ENCODE data around the gene FHAD1. TPM values are rescaled to one million over a fixed set of nuclear protein-coding genes. Genes with fewer than 3 reads are reported as not detected.
"Not testable (repeated sequence)": the region's sequence is repeated elsewhere in the genome, so short reads cannot be mapped to it uniquely, and the experiment has no call there.

The FHAD1 gene
- total RNA-seq, 4 donors from 2014 or later = under 0.01 to 0.26 (median 0.06) TPM; not detected in 1

DNA sequence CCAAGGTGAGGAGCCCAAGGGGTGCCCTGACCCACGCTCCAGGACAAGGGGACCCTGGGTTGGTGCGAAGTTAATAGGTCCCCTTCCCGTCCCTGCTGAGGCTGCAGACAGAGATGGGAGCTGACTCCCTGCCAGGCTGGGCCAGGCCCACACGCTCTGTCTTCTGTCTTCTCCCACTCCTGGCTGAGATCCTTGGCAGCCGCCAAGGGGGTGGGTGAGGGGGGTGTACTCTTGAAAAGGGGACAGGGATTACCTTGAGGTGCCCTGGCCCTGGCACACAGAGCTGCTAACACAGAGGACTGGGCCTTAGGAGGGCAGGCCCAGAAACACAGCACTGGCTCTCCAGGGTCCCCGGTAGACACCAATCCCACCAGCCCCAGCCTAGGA lies 180.2 kb downstream of the FHAD1 start:
- no peak for DNase-seq (ENCODE audit: extremely low spot score)
- Histone ChIP-seq H3K4me1 (peaks cover 17 to 30% (median 25%) of the 10 kb centered on the region in 4 donors), H3K4me3 (peak overlapping the region; percentile 33 to 41 (median 36)), H3K36me3 (peaks cover 5 to 56% (median 40%) of the 10 kb centered on the region in 4 donors), H3K9me3 (no peaks in the 10 kb centered on the region), H3K27ac (replicated peaks in 1 of 4) (peak overlapping the region; percentile 38 to 71 (median 64)), H3K27me3 (no peaks in the 10 kb centered on the region)
- TF ChIP-seq POLR2A (IDR thresholded peaks at IDR 0.05; ENCODE audit: low read depth) = no peak
- no peak for TF ChIP-seq EP300 (IDR thresholded peaks at IDR 0.05)
- TF ChIP-seq, protein P1, sequence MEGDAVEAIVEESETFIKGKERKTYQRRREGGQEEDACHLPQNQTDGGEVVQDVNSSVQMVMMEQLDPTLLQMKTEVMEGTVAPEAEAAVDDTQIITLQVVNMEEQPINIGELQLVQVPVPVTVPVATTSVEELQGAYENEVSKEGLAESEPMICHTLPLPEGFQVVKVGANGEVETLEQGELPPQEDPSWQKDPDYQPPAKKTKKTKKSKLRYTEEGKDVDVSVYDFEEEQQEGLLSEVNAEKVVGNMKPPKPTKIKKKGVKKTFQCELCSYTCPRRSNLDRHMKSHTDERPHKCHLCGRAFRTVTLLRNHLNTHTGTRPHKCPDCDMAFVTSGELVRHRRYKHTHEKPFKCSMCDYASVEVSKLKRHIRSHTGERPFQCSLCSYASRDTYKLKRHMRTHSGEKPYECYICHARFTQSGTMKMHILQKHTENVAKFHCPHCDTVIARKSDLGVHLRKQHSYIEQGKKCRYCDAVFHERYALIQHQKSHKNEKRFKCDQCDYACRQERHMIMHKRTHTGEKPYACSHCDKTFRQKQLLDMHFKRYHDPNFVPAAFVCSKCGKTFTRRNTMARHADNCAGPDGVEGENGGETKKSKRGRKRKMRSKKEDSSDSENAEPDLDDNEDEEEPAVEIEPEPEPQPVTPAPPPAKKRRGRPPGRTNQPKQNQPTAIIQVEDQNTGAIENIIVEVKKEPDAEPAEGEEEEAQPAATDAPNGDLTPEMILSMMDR (IDR thresholded peaks at IDR 0.05) = peak in 1 of 3 experiments; percentile 5
- TF ChIP-seq POLR2AphosphoS5 (IDR thresholded peaks at IDR 0.05) = peak in 1 of 2 donors; percentile 2
- 20% methylated on average over 5 of the region's 6 CpGs for WGBS
- intact Hi-C loops (cut with DNase I) = no loop called here

DNA sequence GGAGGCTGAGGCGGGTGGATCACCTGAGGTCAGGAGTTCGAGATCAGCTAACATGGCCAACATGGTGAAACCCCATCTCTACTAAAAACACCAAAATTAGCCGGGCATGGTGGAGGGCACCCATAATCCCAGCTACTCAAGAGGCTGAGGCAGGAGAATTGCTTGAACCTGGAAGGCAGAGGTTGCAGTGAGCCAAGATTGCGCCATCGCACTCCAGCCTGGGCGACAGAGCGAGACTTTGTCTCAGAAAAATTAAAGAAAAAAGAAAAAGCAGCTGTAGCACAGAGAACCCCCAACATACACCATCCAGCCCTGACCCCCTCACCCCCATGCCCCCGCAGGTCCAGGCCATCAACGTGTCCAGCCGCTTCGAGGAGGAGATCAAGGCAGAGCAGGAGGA lies 181.2 kb downstream of the FHAD1 start:
- H3K27me3 ChIP-seq; H3K9me3 ChIP-seq; H3K4me3 ChIP-seq; DNase-seq (ENCODE audit: extremely low spot score); intact Hi-C loops (cut with DNase I); H3K27ac ChIP-seq (replicated peaks in 1 of 4): not testable (repeated sequence)
- H3K4me1 ChIP-seq = peaks cover 17 to 31% (median 25%) of the 10 kb centered on the region in 4 donors
- H3K36me3 ChIP-seq = peaks cover 5 to 56% (median 40%) of the 10 kb centered on the region in 4 donors
- WGBS = 94% methylated on average over 11 of the region's 11 CpGs

DNA sequence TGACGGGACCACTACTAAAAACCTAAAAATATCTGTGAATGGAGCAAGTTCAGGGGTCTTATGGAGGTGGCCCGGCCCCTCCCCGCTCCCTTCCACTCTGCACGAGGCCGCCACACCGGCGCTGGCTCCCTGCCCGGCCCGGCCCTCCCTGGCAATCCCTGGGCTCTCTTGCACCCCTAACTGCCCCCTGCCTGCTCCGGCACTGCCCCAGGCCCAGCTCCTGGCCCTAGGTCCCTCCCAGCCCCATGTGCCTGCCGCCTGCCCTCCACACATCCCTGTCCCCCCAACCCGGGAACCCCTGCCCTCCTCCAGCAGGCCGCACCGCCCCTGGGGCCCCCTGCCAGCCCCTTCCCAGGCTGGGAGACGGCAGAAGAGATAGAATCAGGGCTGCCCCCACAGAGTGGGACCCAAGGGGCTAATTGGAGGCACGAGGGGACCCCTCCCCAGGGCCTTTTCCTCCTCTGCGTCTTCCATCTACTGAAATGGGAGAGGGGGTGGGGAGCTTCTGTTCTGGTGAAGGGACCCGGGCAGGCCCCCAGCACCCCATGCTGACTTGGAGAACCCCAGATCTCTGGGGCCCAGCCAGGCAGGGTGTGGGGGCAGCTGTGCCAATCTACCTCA lies 181.9 kb downstream of the FHAD1 start:
- H3K27ac ChIP-seq (replicated peaks in 1 of 4) = no peak overlapping the region
- DNase-seq (ENCODE audit: extremely low spot score) = no peak
- H3K4me3 ChIP-seq = no peak overlapping the region
- 85% methylated on average over 13 of the region's 18 CpGs for WGBS
- peaks cover 5 to 56% (median 40%) of the 10 kb centered on the region in 4 donors for H3K36me3 ChIP-seq
- H3K27me3 ChIP-seq = no peaks in the 10 kb centered on the region
- H3K9me3 ChIP-seq = no peaks in the 10 kb centered on the region
- H3K4me1 ChIP-seq = peaks cover 17 to 31% (median 23%) of the 10 kb centered on the region in 4 donors
- intact Hi-C loops (cut with DNase I) = no loop called here
- no peak for TF ChIP-seq EP300 (IDR thresholded peaks at IDR 0.05)
- TF ChIP-seq POLR2AphosphoS5 (IDR thresholded peaks at IDR 0.05) = no peak
- TF ChIP-seq POLR2A (IDR thresholded peaks at IDR 0.05; ENCODE audit: low read depth) = no peak
- TF ChIP-seq, protein P1 (IDR thresholded peaks at IDR 0.05) = no peak

DNA sequence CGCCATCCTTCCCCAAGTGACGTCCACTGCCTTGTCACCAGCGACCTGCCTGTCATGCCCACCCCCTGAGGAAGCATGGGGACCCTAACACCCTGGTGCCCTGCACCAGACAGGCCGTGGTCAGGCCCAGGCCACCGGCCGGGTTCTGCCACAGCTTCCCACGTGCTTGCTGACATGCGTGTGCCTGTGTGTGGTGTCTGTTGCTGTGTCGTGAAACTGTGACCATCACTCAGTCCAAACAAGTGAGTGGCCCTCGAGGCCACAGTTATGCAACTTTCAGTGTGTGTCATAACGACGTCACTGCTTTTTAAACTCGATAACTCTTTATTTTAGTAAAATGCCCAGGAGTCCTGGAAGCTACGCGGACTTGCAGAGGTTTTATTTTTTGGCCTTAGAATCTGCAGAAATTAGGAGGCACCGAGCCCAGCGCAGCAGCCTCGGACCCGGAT lies 182.7 kb downstream of the FHAD1 start:
- H3K9me3 ChIP-seq = no peaks in the 10 kb centered on the region
- 80% methylated on average over 18 of the region's 19 CpGs for WGBS
- intact Hi-C loops (cut with DNase I) = loop anchor here (10.0 kb wide), 1 partner anchor 305 kb away; no protein-coding TSS in a partner anchor
- no peaks in the 10 kb centered on the region for H3K27me3 ChIP-seq
- no peak for DNase-seq (ENCODE audit: extremely low spot score)
- H3K36me3 ChIP-seq = peaks cover 5 to 56% (median 40%) of the 10 kb centered on the region in 4 donors
- no peak overlapping the region for H3K27ac ChIP-seq (replicated peaks in 1 of 4)
- peaks cover 17 to 31% (median 23%) of the 10 kb centered on the region in 4 donors for H3K4me1 ChIP-seq
- H3K4me3 ChIP-seq = no peak overlapping the region
- TF ChIP-seq POLR2AphosphoS5 (IDR thresholded peaks at IDR 0.05) (no peak), EP300 (IDR thresholded peaks at IDR 0.05) (no peak), POLR2A (IDR thresholded peaks at IDR 0.05; ENCODE audit: low read depth) (no peak)
- TF ChIP-seq, protein P1 (IDR thresholded peaks at IDR 0.05) = no peak

DNA sequence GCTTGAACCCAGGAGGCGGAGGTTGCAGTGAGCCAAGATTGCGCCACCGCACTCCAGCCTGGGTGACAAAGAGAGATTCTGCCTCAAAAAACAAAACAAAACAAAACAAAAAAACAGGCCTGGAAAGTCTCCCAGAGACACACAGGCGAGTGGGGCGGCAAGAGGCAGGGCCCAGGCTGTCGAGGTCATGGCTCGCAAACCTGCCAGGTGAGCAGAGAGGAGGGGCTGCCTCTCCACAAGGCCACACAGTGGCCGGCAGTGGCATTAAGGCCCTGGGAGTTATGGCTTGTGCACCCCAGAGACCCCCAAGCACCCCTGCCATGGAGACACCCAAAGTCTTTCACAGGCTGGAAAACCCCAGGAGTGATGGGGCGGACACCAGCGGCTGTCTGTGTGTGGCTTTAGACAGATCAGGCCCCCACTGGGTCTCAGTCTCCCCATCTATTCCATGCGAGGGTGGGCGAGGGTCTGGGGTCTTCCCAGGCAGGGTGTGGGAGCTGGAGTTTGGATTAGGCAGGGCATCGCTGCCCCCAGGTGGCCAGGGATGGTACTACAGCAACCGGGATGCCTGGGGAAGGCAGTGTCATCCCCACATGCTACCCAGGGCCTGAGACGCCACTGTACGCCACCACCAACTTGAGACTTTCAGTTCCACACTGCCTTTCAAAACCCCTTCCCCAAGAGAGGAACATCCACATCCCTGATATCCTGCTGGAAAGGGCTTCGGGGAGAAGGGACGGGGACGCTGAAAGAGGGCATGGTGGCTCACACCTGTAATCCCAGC lies 184.0 kb downstream of the FHAD1 start:
- no peak overlapping the region for H3K27ac ChIP-seq (replicated peaks in 1 of 4)
- no peak for DNase-seq (ENCODE audit: extremely low spot score)
- H3K36me3 ChIP-seq = peaks cover 5 to 50% (median 38%) of the 10 kb centered on the region in 4 donors
- H3K4me3 ChIP-seq = no peak overlapping the region
- WGBS = 56% methylated on average over 18 of the region's 19 CpGs
- H3K27me3 ChIP-seq = no peaks in the 10 kb centered on the region
- intact Hi-C loops (cut with DNase I) = loop anchor here (1.0 to 10.0 kb wide), 2 partner anchors 108 to 306 kb away; no protein-coding TSS in a partner anchor
- peaks cover 17 to 28% (median 23%) of the 10 kb centered on the region in 4 donors for H3K4me1 ChIP-seq
- H3K9me3 ChIP-seq = no peaks in the 10 kb centered on the region
- TF ChIP-seq EP300 (IDR thresholded peaks at IDR 0.05) = no peak
- TF ChIP-seq, protein P1 (IDR thresholded peaks at IDR 0.05) = peak; percentile 93 to 98 (median 95)

Data from esophagus muscularis mucosa (tissue), 4 donors.